K562 (cell line): Measurements from ENCODE around the gene GNG11. TPM values are rescaled to one million over a fixed set of nuclear protein-coding genes. Genes with fewer than 3 reads are reported as not detected.

Experiments
- ATAC-seq: fragments of 200-7000 bp; cut with Tn5 transposase; 3 replicates; pipeline ENCODE4 v1.9.1; 2020; ENCODE audit warnings: moderate library complexity
- BruUV-seq: library from RNA; stranded (reverse); fragments of 400-500 nt; replicated peaks from 2 replicates; lab custom pipeline; 2021; lab: Mats Ljungman, UMichigan
- CTCF ChIA-PET: fragments of 300-600 bp; formaldehyde crosslinking; extraction: SDS; loops from one replicate; lab custom pipeline; 2021; ENCODE audit warnings: low intra/inter-chr PET ratio; lab: Yijun Ruan, JAX
- POLR2A ChIA-PET: fragments of 300-600, 350-650 bp; sonication (Branson Sonifier 250); formaldehyde crosslinking; extraction: SDS; loops from one replicate; lab custom pipeline; 2021; ENCODE audit warnings: antibody characterized with exemption, inconsistent platforms; lab: Yijun Ruan, JAX
- DNase-seq, 4 experiments: peaks; one replicate each; pipeline versions ENCODE4 v3.0.0 to v3.0.0-alpha.2; 2011 to 2018; ENCODE audit warnings: low spot score in 3 of 4, mixed read lengths in 3 of 4; ENCODE audit errors: extremely low read depth in 1 of 4
- FAIRE-seq: peaks from 2 replicates; lab custom pipeline; 2011; peaks lifted over from hg19 to GRCh38; lab: Jason Lieb, UNC
- H2AFZ ChIP-seq: 2 replicates; pipeline ENCODE4 v1.6.0; 2011; ENCODE audit warnings: low read depth, low read length, control low read depth, inconsistent platforms
- H3K27ac ChIP-seq: fragments of 200-600 bp; 3 replicates; pipeline ENCODE4 v1.8.0; 2011; ENCODE audit warnings: low read depth, mild to moderate bottlenecking, control low read depth, inconsistent platforms, low read length, moderate library complexity, mixed read lengths; ENCODE audit errors: extremely low read depth
- H3K27me3 ChIP-seq, 2 experiments: fragments of 300-600 bp in 1 of 2; 2 replicates in 1 of 2; 3 replicates in 1 of 2; pipeline versions ENCODE4 v1.6.0 to v1.8.0; 2011; ENCODE audit warnings: inconsistent platforms in 2 of 2, low read length in 2 of 2, mild to moderate bottlenecking in 1 of 2, mixed read lengths in 1 of 2, moderate library complexity in 1 of 2; ENCODE audit not compliant: control insufficient read depth in 2 of 2, insufficient read depth in 2 of 2
- H3K36me3 ChIP-seq: fragments of 300-600 bp; 3 replicates; pipeline ENCODE4 v1.8.0; 2011; ENCODE audit warnings: mild to moderate bottlenecking, low read length, inconsistent platforms; ENCODE audit not compliant: control insufficient read depth, insufficient read depth
- H3K4me1 ChIP-seq, 2 experiments: fragments of 200-600 bp in 1 of 2; replicated peaks in 1 of 2; 2 replicates in 1 of 2; 3 replicates in 1 of 2; pipeline versions ENCODE4 v1.5.1 to v1.8.0; 2011; ENCODE audit warnings: inconsistent platforms in 2 of 2, low read length in 2 of 2, mild to moderate bottlenecking in 1 of 2, mixed read lengths in 1 of 2, moderate library complexity in 1 of 2; ENCODE audit not compliant: control insufficient read depth in 2 of 2, insufficient read depth in 2 of 2
- H3K4me2 ChIP-seq: 2 replicates; pipeline ENCODE4 v1.6.1; 2011; ENCODE audit warnings: low read length, control low read depth, inconsistent platforms, mixed read lengths; ENCODE audit not compliant: insufficient read depth
- H3K4me3 ChIP-seq: fragments of 200-600 bp; sonication (generic), shearing (Covaris generic); 2 replicates; pipeline ENCODE4 v1.5.1; 2016; ENCODE audit warnings: control low read depth, inconsistent platforms
- H3K79me2 ChIP-seq: fragments of 200-600 bp; 3 replicates; pipeline ENCODE4 v1.8.0; 2011; ENCODE audit warnings: low read length, inconsistent platforms; ENCODE audit not compliant: control insufficient read depth, insufficient read depth
- H3K9ac ChIP-seq, 2 experiments: 2 replicates each; pipeline versions ENCODE4 v1.6.0 to v1.6.1; 2011; ENCODE audit warnings: low read depth in 2 of 2, low read length in 2 of 2, control low read depth in 1 of 2, inconsistent platforms in 1 of 2, mild to moderate bottlenecking in 1 of 2, mixed read lengths in 1 of 2; ENCODE audit not compliant: insufficient read depth in 1 of 2
- H3K9me1 ChIP-seq: one replicate; pipeline ENCODE4 v1.6.0; 2011; ENCODE audit warnings: inconsistent platforms, mild to moderate bottlenecking, low read length, moderate library complexity; ENCODE audit not compliant: control insufficient read depth, insufficient read depth
- H3K9me3 ChIP-seq: replicated peaks from 2 replicates; pipeline ENCODE4 v1.5.1; 2011; ENCODE audit warnings: low read depth, low read length, inconsistent platforms; ENCODE audit not compliant: control insufficient read depth, insufficient read depth
- H4K20me1 ChIP-seq: replicated peaks from 2 replicates; pipeline ENCODE4 v1.6.1; 2011; ENCODE audit warnings: low read length, inconsistent platforms, mixed read lengths; ENCODE audit not compliant: control insufficient read depth, insufficient read depth
- CTCF ChIP-seq, 3 experiments: IDR thresholded peaks in 2 of 3; conservative IDR thresholded peaks in 1 of 3; 2 replicates each; pipeline ENCODE4 v1.5.1; 2011 to 2012; ENCODE audit warnings: low read length in 3 of 3, mild to moderate bottlenecking in 3 of 3, control low read depth in 2 of 3, improper control_type of control experiment in 1 of 3, inconsistent platforms in 1 of 3, low read depth in 1 of 3, mixed read lengths in 1 of 3, moderate library complexity in 1 of 3; ENCODE audit not compliant: insufficient read depth in 2 of 3
- HOMEZ ChIP-seq: fragments of 250-450 bp; sonication (Bioruptor Pico); IDR thresholded peaks from 2 replicates; pipeline ENCODE4 v1.4.0; 2020; ENCODE audit warnings: mild to moderate bottlenecking, moderate library complexity
- NR4A1 ChIP-seq, 2 experiments: fragments of 250-450 bp in 1 of 2; fragments of 450-650 bp in 1 of 2; sonication (Bioruptor Pico) in 1 of 2; IDR thresholded peaks; 2 replicates each; pipeline versions ENCODE4 v1.4.0 to v1.6.1; 2016 to 2020; ENCODE audit warnings: mild to moderate bottlenecking in 2 of 2, missing compliant biosample characterization in 1 of 2, missing genetic modification characterization in 1 of 2, moderate library complexity in 1 of 2
- POLR3A ChIP-seq: IDR thresholded peaks from 2 replicates; pipeline ENCODE4 v1.6.1; 2011; ENCODE audit warnings: borderline replicate concordance, mild to moderate bottlenecking, moderate library complexity; ENCODE audit not compliant: insufficient read length, insufficient read depth; ENCODE audit errors: extremely low read depth
- WGBS: fragments of 100-300 bp; shearing (Covaris generic); methylation state at CpG from one replicate; pipeline ENCODE4 v1.1.6; 2016; ENCODE audit warnings: low coverage, mixed read lengths; ENCODE audit not compliant: insufficient coverage; ENCODE audit errors: missing lambda C conversion rate; 5-methylcytosine and 5-hydroxymethylcytosine counted together
- in situ Hi-C: fragments of 300-500 bp; cut with MboI; formaldehyde crosslinking; loops from 4 replicates; pipeline ENCODE4 v1.15.0; 2018; ENCODE audit warnings: inconsistent platforms, mixed read lengths
- intact Hi-C: fragments of 100-400 bp; cut with micrococcal nuclease; formaldehyde crosslinking; loops from 2 replicates; pipeline ENCODE4 v1.14.2; 2022
- polyA plus RNA-seq, 8 experiments: library from polyadenylated mRNA; depleted of rRNA in 4 of 8; stranded (reverse) in 5 of 8; unstranded in 3 of 8; fragments of >200 nt; fragmentation: Nextera tagmentation in 2 of 8; fragmentation: Illumina TruSeq in 1 of 8; extraction: Ambion mirVana in 2 of 8; extraction: Trizol in 1 of 8; gene quantifications; 2 replicates each; pipeline versions ENCODE4 v1.2.1 to v1.2.3, GENCODE V29; 2011 to 2014; ENCODE audit warnings: inconsistent platforms in 1 of 8, missing spikeins in 1 of 8
- total RNA-seq, 7 experiments: library from RNA; depleted of rRNA in 6 of 7; stranded (reverse); fragments of >200 nt in 6 of 7; fragmentation: Illumina TruSeq in 2 of 7; extraction: Trizol in 2 of 7; gene quantifications; 2 replicates each; pipeline versions ENCODE4 v1.2.1 to v1.2.3, GENCODE V29; 2011 to 2021; ENCODE audit warnings: low replicate concordance in 1 of 7

The GNG11 gene
- total and polyA plus RNA-seq, 9 of the 15 experiments (the other 6 are each of a cell fraction or from before 2014, with no cell fraction given): 0.06 TPM; not detected in 8

GRCh38 chr7:93902777-93903423 is 18.6 kb upstream of the GNG11 start (continued):
- TF ChIP-seq CTCF (IDR thresholded peaks at IDR 0.05 in 2 of 3, conservative IDR thresholded peaks at IDR 0.05 in 1 of 3; ENCODE audit: insufficient read depth in 2 of 3, low read depth in 1 of 3, low read length in 3 of 3) (peak; percentile 65 to 87 (median 79)), HOMEZ (CRISPR knock-in tag) (no peak), POLR3A (no peak)

GRCh38 chr7:93906267-93906666 is 15.3 kb upstream of the GNG11 start, which contains the start of gene GNGT1:
Gene GNGT1, plus strand, starts transcription at chr7:93906567. Its CDS starts 180 bp downstream, at chr7:93906747.
- H3K79me2 ChIP-seq: no peaks in the 10 kb centered on the region
- no TSS peak for BruUV-seq
- H3K36me3 ChIP-seq: no peaks in the 10 kb centered on the region
- H2AFZ ChIP-seq: no peak within 1 kb of the TSS
- H3K27ac ChIP-seq: no peak within 1 kb of the TSS
- DNase-seq (no peak), ATAC-seq (no peak), FAIRE-seq (no peak)
- WGBS: 2% methylated on average over 3 of the region's 3 CpGs
- H3K9me1 ChIP-seq: no peaks in the 10 kb centered on the region
- H4K20me1 ChIP-seq: no peaks in the 10 kb centered on the region
- no peaks in the 10 kb centered on the region for H3K27me3 ChIP-seq
- H3K9ac ChIP-seq: no peak within 1 kb of the TSS
- in situ Hi-C loops (no loop called here), intact Hi-C loops (loop anchor here (10.0 kb wide), 1 partner anchor 369 kb away; no protein-coding TSS in a partner anchor)
- CTCF ChIA-PET: no interaction called here
- H3K4me2 ChIP-seq: no peak within 1 kb of the TSS
- POLR2A ChIA-PET: no interaction called here
- no peaks in the 10 kb centered on the region for H3K9me3 ChIP-seq
- H3K4me1 ChIP-seq: no peaks in the 10 kb centered on the region
- no peak within 1 kb of the TSS for H3K4me3 ChIP-seq
- no peak for TF ChIP-seq NR4A1 (CRISPR knock-in tag; IDR thresholded peaks at IDR 0.05)
- TF ChIP-seq NR4A1 (tag; IDR thresholded peaks at IDR 0.05): no peak
